ENCODE data around the gene PLXNA2.

Gene PLXNA2

GRCh38 chr1:208202333-208202995 lies 41.7 kb downstream of the PLXNA2 start:
- FAIRE-seq: no peak

GRCh38 chr1:208201229-208201628 lies 43.0 kb downstream of the PLXNA2 start:
- FAIRE-seq: no peak

- no peak for FAIRE-seq
Observed at GRCh38 chr1:208200116-208200515, 44.1 kb downstream of the PLXNA2 start.

GRCh38 chr1:208198236-208198635 lies 45.9 kb downstream of the PLXNA2 start:
- no peak for FAIRE-seq

DNA sequence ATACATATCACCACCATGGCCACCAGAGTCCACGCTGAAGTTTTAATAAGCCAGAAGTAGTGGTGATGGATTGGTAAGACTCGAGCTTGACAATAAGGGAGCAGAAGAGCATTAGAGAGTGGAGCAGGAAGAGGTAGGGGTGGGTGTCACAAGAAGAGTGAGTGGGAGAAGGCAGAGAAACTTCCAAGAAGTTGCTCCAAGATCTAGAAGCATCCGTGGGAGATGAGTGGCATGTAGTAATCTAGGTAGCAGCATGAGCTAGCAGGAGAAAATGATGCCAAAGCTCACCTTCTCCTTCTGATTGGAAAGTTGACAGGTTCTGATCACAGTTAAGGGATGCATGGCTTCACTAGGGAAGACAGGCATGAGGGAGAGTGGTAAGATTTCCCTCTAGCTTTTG lies 49.2 kb downstream of the PLXNA2 start:
- FAIRE-seq: no peak

- FAIRE-seq: no peak
Observed at GRCh38 chr1:208192995-208193394, 51.2 kb downstream of the PLXNA2 start.

GRCh38 chr1:208190784-208191183 lies 53.4 kb downstream of the PLXNA2 start:
- FAIRE-seq: no peak

GRCh38 chr1:208189716-208190115 lies 54.5 kb downstream of the PLXNA2 start:
- no peak for FAIRE-seq

GRCh38 chr1:208189183-208189582 lies 55.0 kb downstream of the PLXNA2 start:
- FAIRE-seq: no peak

DNA sequence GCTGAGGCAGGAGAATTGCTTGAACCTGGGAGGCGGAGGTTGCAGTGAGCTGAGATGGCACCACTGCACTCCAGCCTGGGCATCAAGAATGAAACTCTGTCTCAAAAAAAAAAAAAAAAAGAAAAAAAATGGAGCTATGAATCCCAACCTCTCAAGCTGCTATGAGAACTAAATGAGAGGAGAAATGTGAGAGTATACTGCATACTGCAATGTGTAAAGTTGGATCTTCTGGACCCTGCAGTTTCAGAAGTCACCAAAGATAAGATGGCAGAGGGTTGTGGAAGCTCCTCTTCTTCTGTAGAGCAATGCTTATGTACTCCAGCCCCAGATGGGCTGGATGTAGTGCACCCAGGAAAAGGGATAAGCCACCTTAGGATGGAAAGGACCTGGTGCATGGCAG lies 55.6 kb downstream of the PLXNA2 start:
- no peak for FAIRE-seq

DNA sequence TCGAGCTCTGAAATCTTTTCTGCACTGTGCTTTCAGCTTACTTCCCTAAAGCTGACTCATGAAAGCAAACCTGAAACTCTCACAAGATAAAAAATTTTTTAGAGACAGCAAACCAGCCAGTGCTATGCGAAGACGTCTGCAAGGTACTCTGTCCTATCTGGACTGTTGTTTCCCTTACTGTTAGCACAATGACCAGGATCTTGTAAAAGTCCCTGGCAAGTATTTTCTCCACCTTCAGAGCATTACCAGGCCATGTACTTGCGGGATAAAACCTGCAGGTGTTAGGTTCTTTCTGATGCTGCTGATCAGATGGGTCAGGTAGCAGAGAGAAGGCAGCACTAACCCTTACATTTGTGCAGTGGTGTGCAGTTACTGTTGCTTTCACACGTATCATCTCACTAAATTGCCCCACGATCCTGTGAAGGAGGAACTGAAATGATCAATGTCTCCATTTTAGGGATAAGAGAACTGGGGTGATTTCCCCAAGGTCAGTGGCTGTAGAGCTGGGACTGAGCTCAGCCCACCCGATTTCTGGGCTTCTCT lies 56.6 kb downstream of the PLXNA2 start:
- no peak for FAIRE-seq

GRCh38 chr1:208185801-208186231 lies 58.4 kb downstream of the PLXNA2 start:
- FAIRE-seq: no peak

DNA sequence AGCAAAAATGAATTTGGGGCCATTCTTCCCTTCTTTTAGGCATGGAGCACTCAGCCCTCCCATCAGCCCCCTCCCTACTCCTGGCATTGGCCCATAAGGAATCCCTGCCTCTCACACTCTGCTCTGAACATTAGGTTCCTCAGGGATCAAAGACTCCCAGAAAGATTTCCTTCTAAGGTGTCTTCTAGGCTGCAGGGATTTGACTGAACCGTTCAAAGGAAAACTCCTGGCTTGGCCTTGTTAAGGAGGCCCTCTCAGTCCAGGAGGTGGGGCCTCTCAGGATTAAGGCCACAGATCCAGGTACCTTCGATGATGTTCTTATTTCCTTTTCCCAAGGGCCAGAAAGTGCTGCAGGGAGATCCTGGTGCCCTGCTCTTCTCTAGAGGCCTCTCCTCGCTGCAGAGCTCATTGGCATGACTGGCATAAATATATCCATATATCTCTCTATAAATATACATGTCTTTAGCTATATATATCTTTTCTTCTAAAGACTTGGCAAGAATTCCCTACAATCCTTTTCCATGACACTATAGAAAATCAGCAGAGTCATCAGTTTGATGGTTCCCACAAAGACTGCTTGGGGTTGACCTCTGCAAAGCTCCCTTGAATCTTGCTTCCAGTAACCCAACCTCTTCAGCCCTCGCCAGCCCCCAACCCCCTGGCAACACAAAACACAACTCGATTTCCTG lies 59.1 kb downstream of the PLXNA2 start:
- FAIRE-seq: no peak

DNA sequence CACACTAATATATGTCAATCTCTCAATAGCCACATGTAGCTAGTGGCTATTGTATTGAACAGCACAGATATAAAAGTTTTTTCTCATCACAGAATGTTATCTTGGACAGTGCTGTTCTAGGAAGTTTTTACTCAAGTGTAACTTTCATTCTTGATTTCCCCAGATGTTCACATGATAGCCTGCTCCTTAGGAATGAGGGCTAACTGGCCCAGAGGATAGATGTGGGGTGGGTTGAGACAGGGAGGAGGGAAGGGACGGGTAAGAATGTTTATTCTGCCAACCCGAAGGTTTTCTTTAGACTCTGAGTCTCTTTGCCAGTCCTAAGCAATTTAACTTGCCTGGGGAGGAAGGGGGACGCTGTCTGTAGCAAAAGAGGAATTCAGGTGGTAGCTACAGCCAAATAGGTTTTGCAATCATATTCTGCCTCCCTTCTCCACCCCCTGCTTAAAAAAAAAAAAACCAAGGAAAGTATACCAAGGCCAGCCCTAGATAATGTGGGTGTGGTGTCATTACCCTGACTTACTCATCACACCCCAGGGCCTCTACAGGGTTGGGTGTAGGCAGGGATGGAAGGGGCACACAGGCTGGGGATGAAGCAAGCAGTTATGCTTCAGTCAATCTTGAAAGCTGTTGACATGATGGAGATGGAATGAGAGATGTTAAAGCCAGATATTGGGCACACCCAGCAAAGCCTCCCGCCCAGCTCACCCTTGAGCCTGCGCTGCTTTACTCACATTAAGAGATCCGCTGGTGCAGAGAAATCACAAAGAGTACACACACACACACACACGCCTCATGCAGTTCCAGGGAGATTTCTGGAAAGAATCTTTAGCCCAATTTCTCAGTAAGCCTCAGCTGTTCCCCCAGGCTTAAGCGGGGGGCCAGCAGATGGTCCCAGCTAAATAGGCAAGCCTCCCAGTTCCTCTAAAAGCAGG lies 59.9 kb downstream of the PLXNA2 start:
- FAIRE-seq: no peak

DNA sequence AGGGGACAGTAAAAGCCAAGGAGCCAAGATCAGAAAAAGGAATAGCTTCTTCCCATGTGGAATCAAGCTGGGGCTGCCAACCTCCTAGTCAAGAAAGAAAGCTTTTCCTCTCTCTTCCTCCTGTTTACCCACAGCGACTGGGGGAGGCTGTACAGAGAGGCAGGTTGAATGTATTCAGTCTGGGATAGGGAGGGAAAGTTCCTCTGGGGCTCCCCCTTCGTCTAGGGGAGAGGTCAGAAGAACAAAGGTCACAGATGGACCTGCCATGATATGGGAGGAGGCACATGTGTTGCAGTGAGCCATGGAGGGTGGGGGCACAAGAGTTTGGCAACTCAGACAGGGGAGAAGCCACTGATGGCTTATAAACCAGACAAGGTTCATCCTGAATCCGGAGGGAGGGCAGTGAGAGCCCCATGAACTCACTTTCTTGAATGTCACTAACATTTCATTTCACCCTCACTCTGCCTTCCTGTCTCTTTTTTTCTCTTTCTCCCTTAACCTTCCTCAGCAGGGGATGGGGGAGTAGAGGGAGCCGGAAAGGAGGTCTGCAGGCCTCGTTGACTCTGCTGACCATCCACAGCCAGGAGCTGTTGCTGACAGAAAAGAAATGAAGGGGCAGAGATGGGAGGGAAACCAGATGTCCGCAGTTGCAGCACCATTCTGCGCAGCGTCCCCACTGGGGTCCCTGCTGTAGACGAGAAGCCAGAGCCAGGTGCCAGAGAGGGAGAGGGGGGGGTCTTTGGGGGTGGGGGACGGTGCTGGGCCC lies 61.1 kb downstream of the PLXNA2 start:
- FAIRE-seq: no peak

GRCh38 chr1:208181364-208181763 lies 62.8 kb downstream of the PLXNA2 start:
- FAIRE-seq: no peak

- FAIRE-seq: no peak
Observed at GRCh38 chr1:208180421-208180820, 63.8 kb downstream of the PLXNA2 start.

DNA sequence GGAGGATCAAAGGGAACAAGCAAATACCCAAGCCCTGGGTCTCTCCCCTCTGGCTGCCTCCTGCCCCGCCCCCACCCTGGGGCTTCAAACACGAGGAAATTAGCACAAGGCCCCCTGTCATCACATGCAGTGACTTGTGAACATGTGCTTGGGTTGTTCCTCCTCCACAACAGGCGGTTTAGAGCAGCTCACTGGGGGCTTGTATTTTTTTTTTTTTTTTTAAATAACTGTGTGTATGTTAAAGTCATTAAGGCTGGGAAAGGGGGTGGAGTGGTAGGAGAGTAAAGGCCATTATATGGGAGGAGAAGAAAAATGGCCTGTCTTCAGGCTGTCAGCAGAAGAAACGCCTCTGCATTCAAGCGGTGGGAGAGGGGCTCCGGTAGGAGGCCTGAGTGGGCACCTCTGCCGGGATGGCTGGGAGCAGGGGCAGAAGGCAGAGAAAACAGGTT lies 64.2 kb downstream of the PLXNA2 start:
- FAIRE-seq: no peak

GRCh38 chr1:208179263-208179816 lies 64.8 kb downstream of the PLXNA2 start:
- FAIRE-seq: no peak

DNA sequence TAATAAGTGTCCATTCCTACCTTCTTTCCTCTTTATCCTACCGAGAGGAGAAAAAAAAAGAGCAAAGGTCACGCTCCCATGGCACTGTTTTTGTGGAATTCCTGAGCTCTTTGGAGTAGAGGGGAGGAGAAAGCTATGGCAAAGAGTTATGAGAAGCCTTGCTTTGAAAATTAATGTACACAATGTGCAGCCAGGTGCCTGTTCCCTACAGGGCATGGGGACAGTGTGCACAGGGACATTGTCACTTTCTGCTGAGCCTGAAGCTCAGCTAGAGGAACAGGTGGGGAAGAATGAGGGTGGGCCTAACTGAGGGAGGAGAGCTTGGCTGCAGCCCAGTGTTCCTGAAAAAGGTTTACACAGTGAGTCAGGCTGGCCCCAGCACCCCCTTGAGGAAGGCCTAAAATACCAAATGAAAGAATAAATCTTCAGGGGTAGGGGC lies 66.1 kb downstream of the PLXNA2 start:
- FAIRE-seq: no peak

DNA sequence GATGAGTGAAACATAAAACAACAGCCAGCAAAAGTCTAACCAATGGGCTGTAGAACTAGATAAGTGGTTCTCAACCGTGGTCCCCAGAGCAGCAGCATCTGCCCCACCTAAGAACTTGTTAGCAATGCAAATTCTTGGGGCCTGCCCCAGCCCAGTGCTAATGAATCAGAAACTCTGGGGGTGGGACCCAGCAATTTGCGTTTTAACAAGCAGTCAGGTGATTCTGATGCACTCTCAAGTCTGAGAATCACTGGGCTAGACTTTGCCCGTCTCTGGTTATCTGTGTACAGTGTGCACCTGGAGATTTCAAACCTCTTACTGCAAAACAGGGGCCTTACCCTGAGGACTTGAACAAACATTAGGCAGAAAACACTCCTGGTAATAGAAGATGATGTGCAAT lies 66.5 kb downstream of the PLXNA2 start:
- FAIRE-seq: no peak

- no peak for FAIRE-seq
Observed at GRCh38 chr1:208176649-208177048, 67.5 kb downstream of the PLXNA2 start.

Data from colon (tissue), 2 donors.